ENCODE measurements around the gene ADM2.

DNA sequence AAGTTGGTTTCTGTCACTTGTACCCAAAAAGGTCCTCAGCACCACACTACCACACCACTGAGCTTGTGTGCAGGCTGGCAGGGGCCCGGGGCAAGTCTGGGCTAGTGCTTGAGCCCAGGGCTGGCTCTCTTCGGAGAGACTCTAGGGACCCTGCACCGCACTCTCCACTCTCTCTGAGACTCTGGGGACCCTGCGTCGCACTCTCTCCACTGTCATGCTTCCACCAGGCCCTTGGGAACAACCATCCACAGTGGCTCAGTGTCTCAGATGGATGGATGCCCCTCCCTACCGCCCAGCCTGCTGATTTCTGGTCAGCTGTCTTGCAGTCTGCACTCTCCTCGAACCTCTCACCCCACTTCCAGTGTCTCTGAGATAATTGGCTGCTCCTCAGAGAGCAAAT lies 4.5 kb upstream of the ADM2 start:
- TF ChIP-seq, protein P1, sequence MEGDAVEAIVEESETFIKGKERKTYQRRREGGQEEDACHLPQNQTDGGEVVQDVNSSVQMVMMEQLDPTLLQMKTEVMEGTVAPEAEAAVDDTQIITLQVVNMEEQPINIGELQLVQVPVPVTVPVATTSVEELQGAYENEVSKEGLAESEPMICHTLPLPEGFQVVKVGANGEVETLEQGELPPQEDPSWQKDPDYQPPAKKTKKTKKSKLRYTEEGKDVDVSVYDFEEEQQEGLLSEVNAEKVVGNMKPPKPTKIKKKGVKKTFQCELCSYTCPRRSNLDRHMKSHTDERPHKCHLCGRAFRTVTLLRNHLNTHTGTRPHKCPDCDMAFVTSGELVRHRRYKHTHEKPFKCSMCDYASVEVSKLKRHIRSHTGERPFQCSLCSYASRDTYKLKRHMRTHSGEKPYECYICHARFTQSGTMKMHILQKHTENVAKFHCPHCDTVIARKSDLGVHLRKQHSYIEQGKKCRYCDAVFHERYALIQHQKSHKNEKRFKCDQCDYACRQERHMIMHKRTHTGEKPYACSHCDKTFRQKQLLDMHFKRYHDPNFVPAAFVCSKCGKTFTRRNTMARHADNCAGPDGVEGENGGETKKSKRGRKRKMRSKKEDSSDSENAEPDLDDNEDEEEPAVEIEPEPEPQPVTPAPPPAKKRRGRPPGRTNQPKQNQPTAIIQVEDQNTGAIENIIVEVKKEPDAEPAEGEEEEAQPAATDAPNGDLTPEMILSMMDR (IDR thresholded peaks at IDR 0.05) = no peak
- no peak for TF ChIP-seq POLR2A (IDR thresholded peaks at IDR 0.05)
